ENCODE results near the gene OAT.

Gene OAT

DNA sequence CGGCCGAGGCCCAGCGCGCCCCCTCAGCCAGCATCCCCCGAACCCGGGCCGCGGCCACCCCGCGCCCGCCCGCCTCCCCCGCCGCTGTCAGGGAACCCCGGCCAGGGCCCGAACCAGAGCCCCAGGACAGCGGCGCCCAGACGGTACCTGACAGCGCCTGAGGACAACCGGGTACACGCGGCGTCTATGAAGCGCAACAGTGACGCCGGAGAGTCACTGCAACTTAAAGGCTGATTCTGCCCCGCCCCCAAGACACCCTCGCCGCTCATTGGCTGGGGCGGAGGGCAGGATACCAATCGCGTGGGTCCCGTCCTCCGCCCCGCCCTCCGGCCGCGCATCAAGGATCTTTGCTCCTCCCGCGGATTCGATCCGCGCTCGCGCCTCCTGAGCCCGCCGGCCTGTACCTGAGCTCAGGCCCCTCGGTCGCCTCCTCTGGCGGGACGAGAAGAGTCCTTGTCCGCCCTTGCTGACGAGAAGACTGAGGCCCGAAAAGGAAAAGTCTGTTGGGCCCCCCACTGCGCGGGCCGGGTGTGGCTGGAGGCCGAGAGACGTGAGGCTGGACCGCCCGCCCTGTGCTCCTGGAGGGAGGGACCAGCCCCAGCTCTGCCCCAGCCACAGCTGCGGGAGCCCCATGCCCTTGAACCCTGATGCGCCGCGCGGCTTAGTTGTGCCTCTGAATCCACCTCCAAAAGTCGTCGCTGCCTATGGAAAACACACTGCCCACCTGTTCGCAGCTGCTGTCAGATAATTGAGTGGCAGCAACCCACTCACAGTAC, at the start of gene OAT:
TSS of gene OAT (minus strand) at position 198 of the 776 bp plus-strand sequence. CDS start 6,752 bp downstream, outside the sequence.
- DNase-seq, result peak; percentile 97

DNA sequence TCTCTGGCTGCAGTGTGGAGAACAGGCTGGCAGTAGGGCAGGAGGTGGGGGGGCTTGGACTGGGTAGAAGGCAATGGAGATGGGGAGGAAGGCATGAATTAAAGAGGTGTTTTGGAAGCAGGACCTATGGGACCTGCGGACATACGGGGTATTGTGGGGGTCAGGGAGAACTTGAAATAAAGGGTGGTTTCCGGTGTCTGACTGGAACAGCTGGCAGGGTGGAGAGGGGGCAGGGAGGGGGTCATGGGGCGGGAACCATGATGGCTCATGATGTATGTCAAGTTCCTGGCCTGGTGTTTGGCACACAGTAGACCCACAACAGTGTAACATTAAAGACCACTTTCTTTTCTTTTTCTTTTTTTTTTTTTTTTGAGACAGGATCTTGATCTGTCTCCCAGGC, 48.4 kb upstream of the OAT start:
- no peak for DNase-seq

DNA sequence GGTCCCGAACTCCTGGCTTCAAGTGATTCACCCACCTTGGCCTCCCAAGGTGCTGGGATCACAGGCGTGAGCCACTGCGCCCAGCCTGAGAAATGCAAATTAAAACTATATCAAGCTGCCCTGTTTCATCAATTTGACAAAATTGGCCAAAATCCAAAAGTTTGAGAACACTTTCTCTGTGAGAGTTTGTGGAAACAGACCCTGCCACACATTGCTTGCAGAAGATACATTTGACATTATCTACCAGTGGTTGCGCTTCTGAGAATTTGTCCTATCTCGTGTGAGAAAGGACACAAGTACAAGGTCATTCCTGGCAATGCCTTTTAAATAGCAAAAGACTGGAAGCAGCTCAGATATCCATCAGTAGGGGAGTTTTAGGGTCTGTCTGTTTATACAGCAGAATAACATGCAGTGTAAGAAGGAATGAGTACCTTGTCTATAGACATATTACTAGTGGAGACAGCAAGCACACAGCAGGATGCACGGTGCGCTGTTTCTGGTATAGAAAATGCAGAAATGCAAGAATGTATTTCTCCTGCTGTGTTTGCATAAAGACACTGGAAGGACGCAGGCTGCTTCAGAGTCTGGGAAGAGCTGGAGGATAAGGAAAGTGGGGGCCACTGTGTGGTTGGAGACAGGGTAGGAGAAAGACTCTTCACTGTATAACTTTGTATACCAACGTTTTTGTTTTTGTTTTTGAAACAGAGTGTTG, 47.2 kb upstream of the OAT start:
- no peak for DNase-seq

DNA sequence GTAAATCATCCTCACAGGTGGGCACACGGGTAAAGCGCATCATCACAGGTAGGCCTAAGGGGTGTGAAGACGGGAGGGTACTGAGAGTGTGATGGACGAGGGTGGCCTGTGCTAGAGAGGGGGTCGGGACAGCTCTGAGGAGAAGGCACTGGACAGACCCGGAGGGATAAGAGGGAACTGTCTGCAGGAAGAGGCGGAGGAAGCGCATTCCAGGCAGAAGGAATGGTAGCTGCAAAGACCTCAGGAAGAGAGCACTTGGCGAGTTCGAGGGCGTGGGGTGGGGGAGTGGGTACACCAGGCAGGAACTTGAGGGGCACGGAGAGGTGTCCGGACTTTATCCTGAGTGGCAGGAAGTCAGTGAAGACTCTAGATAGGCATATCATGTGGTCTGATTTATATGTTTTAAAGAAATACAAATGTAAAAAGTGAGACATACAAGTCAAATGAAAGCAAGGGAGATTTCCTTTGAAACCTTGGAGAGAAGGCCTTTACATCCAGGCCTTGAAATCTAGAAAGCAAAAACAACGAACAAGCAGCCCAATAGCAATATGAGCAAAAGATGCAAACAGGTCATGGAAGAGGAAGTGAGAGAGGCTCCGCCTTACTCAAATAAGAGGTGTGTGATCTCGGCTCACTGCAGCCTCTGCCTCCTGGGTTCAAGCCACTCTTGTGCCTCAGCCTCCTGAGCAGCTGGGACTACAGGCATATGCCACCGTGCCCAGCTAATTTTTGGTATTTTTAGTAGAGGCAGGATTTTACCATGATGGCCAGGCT, 46.5 kb upstream of the OAT start:
- no peak for DNase-seq

DNA sequence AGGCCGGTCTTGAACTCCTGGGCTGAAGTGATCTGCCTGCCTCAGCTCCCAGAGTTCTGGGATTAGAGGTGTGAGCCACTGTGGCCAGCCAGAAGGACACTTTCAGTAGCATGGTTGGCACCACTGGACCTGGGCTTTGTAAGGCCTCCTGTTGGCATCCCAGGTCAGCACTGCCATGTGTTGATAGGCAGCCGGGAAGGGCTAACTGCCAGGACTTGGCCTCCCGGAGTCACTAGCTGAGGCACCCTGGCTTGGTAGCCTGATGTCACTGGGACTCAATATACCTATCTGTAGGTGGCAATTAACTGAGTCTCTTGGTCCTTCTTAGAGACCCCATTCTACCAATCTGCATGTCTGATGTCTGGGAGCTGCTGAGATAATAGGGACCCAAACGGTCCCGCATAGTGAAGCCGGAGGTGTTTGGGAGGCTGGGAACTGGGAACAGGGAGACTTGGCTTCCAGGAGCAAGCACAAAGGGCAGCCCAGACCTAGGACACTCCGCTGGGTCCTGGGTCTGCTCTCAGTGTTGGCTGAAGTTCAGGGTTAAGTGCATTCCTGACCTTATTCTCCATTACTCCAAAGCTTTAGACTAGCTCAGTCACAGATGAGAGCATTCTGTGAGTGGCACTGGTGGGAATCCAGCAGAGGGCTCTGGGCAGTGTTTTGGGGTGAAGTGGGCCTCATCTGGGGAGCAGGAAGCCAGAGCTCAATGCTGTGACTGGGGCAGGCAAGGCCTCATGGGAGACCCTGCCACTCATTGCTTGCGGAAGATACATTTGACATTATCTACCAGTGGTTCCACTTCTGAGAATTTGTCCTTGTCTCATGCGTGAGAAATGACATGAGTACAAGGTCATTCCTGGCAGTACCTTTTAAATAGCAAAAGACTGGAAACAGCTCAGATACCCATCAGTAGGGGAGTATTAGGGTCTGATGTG, 45.6 kb upstream of the OAT start:
- no peak for DNase-seq

DNA sequence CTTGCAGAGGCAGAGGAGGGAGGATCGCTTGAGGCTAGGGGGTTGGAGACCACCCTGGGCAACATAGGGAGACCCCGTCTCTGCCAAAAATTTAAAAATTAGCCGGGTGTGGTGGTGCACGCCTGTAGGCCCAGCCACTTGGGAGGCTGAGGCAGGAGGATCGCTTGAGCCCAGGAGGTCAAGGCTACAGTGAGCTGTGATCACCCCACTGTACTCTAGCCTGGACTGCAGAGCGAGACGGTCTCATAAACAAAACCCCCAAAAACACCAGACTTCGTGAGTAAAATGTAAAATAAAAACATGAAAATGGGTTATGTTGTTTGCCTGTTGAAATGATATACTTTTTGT, 43.6 kb upstream of the OAT start:
- no peak for DNase-seq

DNA sequence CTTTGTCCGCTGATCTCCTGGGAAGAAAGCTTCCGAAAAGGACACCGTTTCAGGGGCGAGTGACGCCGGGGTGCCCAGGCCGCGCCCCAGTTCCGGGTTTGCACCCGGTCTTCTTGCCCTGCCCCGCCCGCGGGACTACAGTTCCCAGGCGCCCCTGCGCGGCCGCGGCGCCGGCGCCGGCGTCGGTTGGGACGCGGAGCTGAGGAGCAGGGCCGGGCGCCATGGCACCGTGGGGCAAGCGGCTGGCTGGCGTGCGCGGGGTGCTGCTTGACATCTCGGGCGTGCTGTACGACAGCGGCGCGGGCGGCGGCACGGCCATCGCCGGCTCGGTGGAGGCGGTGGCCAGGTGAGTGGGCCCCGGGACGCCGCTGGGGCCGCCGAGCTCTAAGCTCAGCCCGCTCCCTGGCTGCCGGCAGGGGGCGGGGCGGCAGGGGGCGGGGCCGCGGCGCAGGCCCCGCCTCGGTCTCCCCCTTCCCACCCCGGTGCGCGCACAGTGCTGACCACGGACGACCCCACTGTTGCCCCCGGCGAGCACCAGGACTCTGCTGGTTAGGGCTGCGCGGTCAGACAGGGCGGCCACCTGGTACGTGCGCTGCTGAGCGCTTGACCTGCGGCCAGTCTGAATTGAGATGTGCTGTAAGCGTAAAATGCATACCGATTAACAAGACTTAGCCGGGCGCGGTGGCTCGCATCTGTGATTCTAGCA, 43.1 kb upstream of the OAT start, which contains the start of gene LHPP:
TSS of gene LHPP (plus strand) at position 182 of the 706 bp plus-strand sequence. CDS start at position 222, 40 bp downstream.
- peak; percentile 88 for DNase-seq

DNA sequence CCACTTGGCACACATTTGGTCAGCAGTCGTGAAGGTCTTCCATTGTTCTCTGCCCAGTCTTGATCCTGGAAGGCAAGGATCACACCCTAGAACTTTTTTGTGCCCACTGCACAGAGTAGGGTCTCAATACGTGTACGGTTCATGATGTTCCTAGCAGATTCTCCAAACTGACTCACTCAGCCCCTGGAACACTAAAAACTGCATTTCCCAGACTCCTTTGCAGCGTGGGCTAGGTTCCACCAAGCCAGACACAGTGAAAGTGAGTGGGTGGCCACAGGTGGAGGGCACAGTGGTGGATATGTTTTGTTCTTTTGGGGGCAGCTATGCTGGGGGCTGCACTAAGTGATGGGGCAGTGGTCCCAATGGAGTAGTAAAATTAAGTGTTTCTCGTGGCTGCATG, 41.4 kb upstream of the OAT start:
- no peak for DNase-seq

DNA sequence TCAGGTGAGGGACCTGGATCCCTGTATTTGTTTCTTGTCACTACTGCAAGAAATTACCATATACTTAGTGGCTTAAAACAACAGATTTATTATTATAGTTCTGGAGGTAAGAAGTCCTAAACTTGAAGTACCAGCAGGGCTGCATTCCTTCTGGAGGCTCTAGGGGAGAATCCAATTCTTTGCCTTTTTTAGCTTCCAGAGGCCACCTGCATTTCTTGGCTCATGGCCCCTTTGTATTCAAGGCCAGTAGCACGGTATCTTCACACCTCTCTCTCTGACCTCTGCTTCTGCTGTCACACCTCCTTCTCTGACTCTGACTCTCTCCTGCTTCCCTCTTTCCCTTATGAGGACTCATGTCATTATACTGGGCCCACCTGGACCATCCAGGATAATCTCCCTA, 40.7 kb upstream of the OAT start:
- no peak for DNase-seq

DNA sequence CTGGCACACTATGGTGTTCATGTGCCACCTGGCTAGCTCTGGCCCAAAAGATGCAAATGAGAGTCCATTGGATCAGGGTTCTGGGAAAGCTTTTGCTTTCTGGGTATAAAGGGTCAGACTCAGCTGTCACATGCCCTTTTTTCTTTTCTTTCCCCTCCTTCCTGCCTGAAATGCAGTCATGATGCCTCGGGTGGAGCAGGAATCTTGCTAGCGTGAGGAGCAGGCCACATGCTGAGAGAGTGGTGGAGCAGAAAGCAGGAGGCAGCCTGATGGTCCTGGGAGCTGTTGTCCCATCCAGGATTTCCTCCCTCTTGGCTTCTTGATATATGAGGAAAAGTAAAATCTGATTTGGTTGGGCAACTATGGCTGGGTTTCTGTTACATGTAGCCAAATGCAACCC, 40.2 kb upstream of the OAT start:
- no peak for DNase-seq

DNA sequence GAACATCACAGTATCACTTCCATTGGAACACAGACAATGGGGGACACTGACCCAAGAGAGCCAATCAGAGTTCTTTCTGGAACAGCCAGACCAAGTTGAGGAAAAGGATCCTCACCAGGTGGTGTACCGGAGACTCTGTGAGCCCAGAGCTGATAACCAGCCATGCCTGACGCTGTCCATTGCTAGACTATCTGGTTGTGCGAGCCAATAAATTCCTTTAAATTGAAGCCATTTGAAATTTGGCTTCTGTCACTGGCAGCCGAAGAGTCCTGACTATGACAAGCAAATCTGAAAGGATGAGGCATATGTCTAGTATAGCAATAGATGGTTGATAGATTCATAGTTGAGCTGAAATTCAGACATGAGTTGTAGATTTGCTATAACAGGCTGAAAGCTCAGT, 39.8 kb upstream of the OAT start:
- DNase-seq, result no peak

DNA sequence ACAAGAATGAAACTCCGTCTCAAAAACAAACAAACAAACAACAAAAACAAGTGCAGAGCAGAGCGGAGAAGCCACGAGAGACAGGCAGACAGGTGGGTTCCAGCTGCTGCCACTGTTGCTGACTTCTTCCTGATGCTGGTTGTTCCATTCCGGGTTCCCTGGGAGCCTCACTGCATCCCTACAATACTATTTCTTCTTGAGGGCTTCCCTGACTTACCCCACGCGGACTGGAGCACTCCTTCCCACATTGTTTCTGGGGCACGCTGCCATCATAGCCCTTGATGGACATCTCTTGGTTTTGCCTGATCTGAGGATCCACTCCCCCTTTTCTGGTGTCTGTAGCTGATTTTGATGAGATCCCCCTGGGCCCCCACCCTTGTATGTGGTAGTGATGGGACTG, 36.7 kb upstream of the OAT start:
- no peak for DNase-seq

DNA sequence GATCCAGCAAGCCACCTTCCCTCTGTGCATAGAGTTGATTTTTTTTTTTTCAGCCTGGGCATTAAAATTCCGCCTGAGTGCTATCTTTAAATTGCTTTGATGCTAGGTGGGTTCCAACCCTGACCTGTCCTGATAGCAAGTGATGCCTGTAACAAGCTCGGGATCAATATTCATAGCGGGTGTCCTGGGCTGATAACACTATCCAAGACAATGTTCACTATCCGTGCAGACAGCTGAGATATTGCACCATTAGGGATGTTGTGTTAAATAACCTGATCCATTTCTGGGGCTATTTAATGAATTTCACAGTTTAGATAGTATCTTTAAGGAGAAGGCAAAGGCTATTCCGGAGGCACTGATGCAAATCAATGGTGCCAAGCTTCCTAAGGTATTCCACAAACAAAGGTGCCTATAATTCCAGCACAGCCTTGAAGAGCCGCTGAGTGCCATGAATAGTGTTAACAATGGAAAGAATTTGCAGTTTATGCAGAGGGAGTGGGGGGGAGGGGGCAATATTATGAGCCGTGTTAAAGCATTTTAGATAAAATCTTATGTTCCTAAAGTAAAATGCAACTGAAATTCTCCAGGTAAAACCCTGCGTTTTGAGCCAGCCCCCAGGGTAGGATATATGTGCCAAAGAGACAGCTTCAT, 35.4 kb upstream of the OAT start:
- DNase-seq, result no peak

DNA sequence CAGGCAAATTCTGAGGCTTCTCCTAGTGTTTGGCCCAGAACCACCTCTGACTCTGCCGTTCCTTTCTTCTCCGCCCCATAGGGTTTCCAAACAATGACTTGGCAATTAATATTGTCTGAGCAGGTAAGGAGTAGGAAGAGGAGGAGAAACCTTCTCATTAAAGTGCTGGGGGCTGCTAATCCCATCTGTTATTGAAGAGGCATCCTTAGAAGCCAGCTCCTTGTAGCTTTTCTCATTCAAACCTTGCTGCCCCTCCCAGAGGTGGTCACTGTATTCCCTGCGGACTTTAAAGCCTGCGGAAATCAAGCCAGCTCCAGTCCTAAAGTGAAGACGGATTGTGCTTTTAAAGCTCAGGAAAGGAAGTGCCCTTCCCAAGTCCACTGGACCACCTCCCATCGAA, 32.6 kb upstream of the OAT start:
- no peak for DNase-seq

DNA sequence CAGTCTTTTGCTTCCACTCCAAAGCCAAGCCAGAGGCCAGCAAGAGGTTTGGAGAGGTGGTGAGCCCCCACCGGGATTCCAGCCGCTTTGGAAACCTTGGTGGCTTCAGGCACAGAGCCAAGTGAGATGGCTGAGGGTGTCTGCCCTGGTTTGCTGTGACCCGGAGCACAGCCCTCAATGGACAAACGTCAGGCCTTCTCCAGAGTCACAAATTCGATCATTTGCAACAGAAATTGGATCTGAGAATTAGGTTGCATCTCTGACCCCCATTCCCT, 32.0 kb upstream of the OAT start:
- no peak for DNase-seq

DNA sequence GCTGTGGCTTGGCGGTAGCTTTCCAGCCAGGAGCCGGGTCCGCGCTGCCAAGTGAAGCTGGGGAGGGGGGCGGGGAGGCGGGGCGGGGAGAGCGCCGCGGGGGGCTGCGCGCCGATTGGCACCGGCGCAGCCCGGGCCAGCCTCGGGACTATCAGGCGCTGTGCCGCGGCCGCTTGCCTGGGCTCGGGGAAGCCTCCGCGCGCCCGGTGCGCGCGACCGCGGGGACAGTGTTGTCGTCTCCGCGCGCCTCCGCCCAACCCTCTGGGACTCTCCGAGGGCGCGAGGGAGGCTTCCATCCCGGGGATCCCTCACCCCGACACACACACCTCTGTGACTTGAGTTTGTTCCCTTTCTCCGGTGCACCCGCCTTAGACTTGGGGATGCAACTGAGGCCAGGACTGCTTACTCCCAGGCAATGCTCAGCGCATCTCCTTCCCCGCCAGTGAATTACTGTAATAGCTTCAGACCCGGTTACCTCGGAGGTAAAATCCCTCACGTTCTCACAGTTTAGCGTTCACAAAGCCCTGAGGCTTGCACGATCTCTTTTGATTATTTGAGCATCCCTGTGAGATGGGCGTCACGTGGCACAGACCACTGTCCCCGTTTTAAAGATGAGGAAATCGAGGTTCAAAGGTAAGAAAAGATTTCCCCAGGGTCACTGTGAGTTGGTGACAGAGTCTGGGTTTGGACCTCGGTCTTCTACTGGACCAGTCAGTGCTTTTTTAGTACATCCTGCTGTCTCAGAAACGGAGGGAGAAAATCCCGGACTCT, 31.5 kb upstream of the OAT start, which contains the start of gene NKX1-2:
TSS of gene NKX1-2 (minus strand) at position 24 of the 771 bp plus-strand sequence. CDS start 92 bp downstream, outside the sequence.
- DNase-seq, result no peak

DNA sequence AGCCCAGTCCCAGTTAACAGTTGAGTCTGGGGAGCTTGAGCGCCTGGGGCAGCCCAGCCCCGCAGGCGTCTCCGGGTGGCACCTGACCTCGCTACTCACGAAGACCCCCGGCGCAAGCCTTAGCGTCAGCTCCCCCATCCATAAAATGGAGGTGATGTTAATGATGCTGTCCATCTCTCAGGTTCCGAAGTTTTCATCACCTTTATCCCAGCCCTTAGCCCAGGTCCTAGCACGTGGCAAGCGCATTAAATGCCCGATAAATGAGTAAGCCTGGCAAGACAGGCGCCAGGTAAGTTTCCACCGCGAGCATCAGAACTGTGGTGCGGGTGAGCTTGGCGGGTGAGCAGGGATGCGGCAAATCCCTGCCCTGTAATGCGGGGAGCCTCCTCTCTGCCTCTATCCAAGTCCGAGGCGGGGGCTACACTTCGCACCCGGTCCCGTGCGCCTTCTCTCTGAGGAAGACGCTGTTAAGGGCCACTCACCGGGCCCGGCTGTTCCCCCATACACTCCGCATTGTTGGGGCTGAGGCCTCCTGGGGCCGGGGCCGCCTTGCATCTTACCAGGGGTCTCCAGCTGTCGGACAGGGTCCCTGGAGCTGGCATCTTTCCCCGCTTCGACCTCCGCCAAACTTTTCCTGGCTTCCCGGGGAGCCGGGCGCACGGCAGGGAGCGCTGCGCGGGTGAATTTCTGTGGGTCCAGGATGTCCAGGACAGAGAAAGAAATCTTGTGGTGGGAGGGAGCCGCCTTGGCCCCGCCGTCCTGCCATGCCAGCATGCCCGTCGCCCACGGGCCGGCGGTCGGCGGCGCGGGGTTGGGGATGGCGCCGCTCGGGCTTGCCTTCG, 30.7 kb upstream of the OAT start:
- no peak for DNase-seq

DNA sequence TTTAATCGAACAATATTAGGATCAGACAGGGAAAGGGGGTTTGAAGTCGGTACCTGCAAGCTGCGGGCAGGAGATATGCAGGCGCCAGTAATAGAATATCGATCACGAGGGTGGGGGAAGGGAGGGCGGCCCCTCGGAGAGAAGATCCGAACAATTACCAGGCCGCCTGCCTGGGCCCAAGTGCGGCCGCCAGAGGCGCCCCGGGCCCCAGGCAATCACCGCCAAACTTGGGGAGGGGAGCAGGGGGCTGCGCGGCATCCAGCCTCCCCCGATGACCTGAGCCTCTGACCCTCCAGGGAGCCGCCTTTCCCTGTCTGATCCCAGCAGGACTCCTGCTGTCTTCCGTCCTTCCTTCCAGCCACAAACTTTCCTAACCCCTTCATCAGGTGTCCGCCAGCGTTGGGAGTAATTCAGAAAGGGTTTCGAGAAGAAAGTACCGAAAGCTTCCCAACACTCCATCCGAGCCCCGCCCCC, 30.0 kb upstream of the OAT start:
- no peak for DNase-seq

DNA sequence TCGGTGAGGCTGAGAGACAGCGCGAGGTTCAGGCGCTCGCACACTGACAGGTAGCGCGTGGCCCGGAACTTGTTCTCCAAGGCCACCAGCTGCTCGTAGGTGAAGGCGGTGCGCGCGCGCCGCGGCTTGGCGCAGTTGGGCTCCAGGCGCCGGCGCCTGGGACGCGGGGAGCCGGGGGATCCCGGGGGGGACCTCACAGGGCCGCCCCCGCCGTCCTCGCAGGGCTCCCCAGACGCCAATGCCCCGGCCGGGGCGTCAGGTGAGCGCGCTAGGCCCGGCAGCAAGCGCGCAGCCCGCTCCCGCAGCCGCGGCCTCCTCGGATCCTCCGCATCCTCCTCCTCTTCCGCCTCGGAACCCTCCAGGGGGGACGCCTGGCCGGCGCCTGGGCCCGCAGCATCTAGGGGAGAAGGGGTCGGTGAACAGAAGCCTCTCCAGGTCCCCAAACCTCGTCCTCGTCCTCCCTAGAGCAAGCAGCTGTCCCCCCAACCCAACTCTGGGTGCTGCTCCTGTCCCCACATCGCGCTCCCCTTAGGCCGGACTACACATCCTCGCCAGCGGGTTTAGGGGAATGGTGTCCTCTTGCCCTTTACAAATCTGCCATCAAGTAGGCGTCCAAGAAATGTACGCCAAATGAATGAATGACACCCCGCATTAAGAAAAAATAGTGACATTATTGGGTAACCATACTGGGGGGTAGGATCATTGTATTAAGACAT, 29.2 kb upstream of the OAT start:
- DNase-seq, result no peak

All from activated CD8-positive, alpha-beta memory T cell treated with anti-CD3 and anti-CD28 coated beads, Interleukin-2, amount 50 U/mL, for 4 hours (primary cell).